Transverse colon (tissue), 3 donors: ENCODE data around the gene MACROD1.

Experiments used
- POLR2A ChIP-seq: fragments of 450-650 bp; IDR thresholded peaks from one replicate; pipeline ENCODE4 v1.6.1; 2016; ENCODE audit warnings: antibody characterized with exemption, mild to moderate bottlenecking, moderate library complexity
- POLR2AphosphoS5 ChIP-seq, 3 donors: sonication (generic); formaldehyde crosslinking; IDR thresholded peaks; one replicate each; pipeline ENCODE4 v1.6.1; 2016; ENCODE audit warnings: antibody characterized with exemption in 3 of 3

- TF ChIP-seq POLR2A (no peak), POLR2AphosphoS5 (IDR thresholded peaks at IDR 0.05) (no peak)
Observed at GRCh38 chr11:64138398-64138797, 27.5 kb downstream of the MACROD1 start.
